GM20000 (cell line): ENCODE measurements around the gene KRTCAP2.

ENCODE experiments used
- DNase-seq: peaks from one replicate; pipeline ENCODE4 v3.0.0; 2012; ENCODE audit warnings: low spot score
- CTCF ChIP-seq: IDR thresholded peaks from 2 replicates; pipeline ENCODE4 v1.5.1; 2012; ENCODE audit warnings: mild to moderate bottlenecking, control low read depth; ENCODE audit errors: extremely low read depth, missing control alignments

KRTCAP2 gene

GRCh38 chr1:155127967-155128754 lies 44.9 kb downstream of the KRTCAP2 start:
- TF ChIP-seq CTCF: no peak
- DNase-seq: no peak

- TF ChIP-seq CTCF: no peak
- DNase-seq: peak; percentile 68
These were observed 45.8 kb downstream of the KRTCAP2 start, which contains the start of gene EFNA1 for GRCh38 chr1:155127105-155127966. TSS of gene EFNA1 (plus strand) at chr1:155127876. CDS start at chr1:155127978, 102 bp downstream.

GRCh38 chr1:155126556-155127104 lies 46.5 kb downstream of the KRTCAP2 start:
- no peak for DNase-seq
- TF ChIP-seq CTCF: no peak

GRCh38 chr1:155125946-155126555 lies 47.1 kb downstream of the KRTCAP2 start:
- no peak for DNase-seq
- TF ChIP-seq CTCF: no peak

GRCh38 chr1:155125511-155125945 lies 47.6 kb downstream of the KRTCAP2 start:
- no peak for TF ChIP-seq CTCF
- no peak for DNase-seq

GRCh38 chr1:155124503-155125463 lies 48.3 kb downstream of the KRTCAP2 start:
- no peak for TF ChIP-seq CTCF
- DNase-seq: no peak
